C4-2B (cell line): ENCODE data around the gene TFDP1.
"Not testable (repeated sequence)": the region's sequence is repeated elsewhere in the genome, so short reads cannot be mapped to it uniquely, and the experiment has no call there.

ENCODE experiments used
- H3K27ac ChIP-seq: fragments of 450-650 bp; 2 replicates; pipeline ENCODE4 v1.5.1; 2017
- CTCF ChIP-seq: fragments of 450-650 bp; conservative IDR thresholded peaks from 2 replicates; pipeline ENCODE4 v1.5.1; 2017; ENCODE audit warnings: mild to moderate bottlenecking
- ZFX ChIP-seq: fragments of 450-650 bp; IDR thresholded peaks from 2 replicates; pipeline ENCODE4 v1.6.1; 2017

The TFDP1 gene

GRCh38 chr13:113621046-113621445 lies 36.5 kb downstream of the TFDP1 start:
- no peak for TF ChIP-seq CTCF
- TF ChIP-seq ZFX, result no peak
- H3K27ac ChIP-seq, result no peak overlapping the region

GRCh38 chr13:113621498-113621897 lies 36.9 kb downstream of the TFDP1 start:
- not testable (repeated sequence) for H3K27ac ChIP-seq
- peak; percentile 66 for TF ChIP-seq CTCF

GRCh38 chr13:113621986-113622550 lies 37.5 kb downstream of the TFDP1 start:
- not testable (repeated sequence) for H3K27ac ChIP-seq

- TF ChIP-seq CTCF, result no peak
- no peak for TF ChIP-seq ZFX
- no peak overlapping the region for H3K27ac ChIP-seq
These were observed 38.4 kb downstream of the TFDP1 start for GRCh38 chr13:113622791-113623490.

GRCh38 chr13:113623491-113624234 lies 39.1 kb downstream of the TFDP1 start:
- no peak for TF ChIP-seq ZFX
- no peak for TF ChIP-seq CTCF
- H3K27ac ChIP-seq, result no peak overlapping the region; the same call in 1 of the 2 replicates

- H3K27ac ChIP-seq, result no peak overlapping the region
- TF ChIP-seq ZFX, result no peak
- no peak for TF ChIP-seq CTCF
These were observed 39.7 kb downstream of the TFDP1 start for GRCh38 chr13:113624235-113624587.

GRCh38 chr13:113624640-113625304 lies 40.2 kb downstream of the TFDP1 start:
- H3K27ac ChIP-seq, result not testable (repeated sequence)
